Activated effector memory CD4-positive, alpha-beta T cell treated with anti-CD3 and anti-CD28 coated beads, Interleukin-2, amount 50 U/mL, for 16 hours (primary cell): ENCODE results near the gene RCAN1.

ENCODE experiments used
- DNase-seq: peaks from one replicate; pipeline ENCODE4 v3.0.0-alpha.2; 2020

RCAN1 gene

GRCh38 chr21:34598931-34599400 lies 15.9 kb downstream of the RCAN1 start:
- DNase-seq = no peak

GRCh38 chr21:34597406-34597805 lies 17.5 kb downstream of the RCAN1 start:
- no peak for DNase-seq

DNA sequence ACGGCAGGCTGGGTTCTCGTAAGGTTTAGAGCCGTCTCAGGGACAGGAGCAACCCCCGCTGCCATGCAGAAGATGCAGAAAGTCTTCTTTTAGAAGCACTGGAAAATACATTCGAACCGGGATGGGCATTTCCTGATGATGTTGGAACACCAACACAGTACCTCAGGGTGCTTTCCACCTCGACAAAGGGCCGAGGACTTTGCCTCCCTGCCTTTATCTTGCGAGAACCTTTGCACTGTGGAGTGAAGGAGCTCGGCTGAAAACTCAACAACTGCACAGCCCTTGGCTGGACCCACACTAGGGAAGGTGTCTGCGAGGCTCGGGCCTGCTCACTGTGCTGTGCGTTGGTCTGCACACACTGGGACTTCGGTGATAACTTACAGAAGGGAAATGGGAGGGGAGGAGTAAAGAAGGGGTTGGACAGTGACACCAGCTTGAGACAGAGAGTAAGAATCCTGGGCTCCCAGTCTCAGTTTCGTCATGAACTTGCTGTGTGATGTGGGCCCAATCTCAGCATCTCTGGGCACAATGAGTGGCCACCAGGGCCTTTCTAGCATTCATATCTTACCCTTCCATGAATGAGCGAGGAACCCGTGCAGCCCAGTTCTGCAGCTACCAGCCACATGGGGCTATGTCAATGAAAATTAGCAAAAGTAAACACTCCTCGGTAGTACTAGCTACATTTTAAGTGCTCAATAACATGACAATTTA lies 18.2 kb downstream of the RCAN1 start:
- DNase-seq = no peak

DNA sequence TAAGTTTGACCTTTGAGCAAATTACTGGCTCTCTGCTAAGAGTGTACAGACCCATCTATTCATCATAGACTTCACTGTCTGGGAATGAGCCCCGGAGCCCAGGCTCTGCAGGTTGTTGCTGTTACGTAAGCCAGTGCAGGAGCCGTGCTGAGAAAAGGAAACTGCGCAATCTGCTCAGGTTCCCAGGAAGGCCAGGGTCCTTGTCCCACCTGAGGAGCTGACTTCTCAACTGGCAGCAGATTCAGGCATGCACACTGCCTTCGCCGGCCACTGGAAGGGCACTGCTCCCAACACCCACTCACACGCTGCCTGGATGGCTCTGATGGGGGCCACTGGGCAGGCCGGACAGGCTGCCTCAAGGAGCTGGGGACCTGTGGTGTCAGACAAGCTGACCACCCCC lies 19.5 kb downstream of the RCAN1 start:
- DNase-seq = no peak

- no peak for DNase-seq
Observed at GRCh38 chr21:34594566-34595234, 20.2 kb downstream of the RCAN1 start.

- DNase-seq = no peak
Observed at GRCh38 chr21:34593954-34594531, 20.9 kb downstream of the RCAN1 start.

- DNase-seq = no peak
Observed at GRCh38 chr21:34593423-34593822, 21.5 kb downstream of the RCAN1 start.

DNA sequence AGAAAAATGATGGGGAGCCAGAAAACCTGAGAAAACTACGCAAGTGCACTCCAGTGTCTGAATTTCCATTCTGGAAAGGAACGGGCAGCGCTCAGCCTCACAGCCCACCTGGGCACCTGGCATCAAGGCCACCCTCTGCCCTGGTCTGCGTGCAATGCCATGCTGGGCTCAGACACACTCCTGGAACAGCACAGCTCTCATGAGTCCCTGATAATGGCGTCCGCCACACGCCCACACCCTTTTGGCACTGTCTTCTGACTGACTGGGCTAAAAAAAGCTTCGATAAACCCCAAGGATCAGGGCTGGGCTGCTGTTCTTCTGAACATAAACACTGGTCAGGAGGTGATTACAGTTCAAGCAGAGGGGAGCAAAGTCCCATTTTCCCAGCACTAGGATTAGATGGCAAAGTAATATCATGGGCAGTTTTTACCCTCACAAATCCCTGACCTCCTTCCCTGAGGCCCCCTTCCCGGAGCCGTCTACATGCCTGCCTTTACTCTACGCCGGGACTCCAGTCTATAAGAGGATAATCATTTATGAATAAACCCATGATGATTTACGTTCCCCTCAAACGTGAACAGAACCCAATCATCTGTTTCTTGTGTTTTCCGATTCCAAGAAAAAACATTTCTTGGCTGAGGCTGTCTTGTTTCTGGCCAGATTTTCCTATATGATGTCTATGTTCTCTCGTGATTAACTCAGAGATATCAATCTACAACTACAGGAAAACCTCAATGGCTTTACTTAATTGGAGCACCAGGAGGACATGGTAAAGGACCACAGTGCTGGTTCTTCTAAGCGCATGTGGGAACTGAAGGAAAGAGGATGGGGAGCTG lies 22.6 kb downstream of the RCAN1 start:
- DNase-seq = no peak

DNA sequence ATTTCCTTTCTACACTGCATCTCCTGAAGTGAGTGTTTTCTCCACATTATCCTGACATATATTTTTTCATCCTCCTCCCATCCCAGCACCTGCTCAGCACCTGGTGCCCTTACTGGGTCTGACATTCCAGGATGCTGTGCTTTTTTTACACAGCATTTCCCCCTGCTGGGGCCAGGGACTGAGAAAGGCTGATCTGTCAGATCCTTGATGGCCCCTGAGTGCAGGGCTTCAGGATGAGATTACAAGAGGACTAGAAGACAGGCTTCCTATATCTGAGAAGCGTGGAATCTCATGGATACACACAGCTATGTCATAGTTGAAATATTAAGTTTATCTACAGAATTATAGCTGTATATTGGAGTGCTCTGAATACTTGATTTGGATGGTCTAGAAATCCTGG lies 24.4 kb downstream of the RCAN1 start:
- DNase-seq = no peak

DNA sequence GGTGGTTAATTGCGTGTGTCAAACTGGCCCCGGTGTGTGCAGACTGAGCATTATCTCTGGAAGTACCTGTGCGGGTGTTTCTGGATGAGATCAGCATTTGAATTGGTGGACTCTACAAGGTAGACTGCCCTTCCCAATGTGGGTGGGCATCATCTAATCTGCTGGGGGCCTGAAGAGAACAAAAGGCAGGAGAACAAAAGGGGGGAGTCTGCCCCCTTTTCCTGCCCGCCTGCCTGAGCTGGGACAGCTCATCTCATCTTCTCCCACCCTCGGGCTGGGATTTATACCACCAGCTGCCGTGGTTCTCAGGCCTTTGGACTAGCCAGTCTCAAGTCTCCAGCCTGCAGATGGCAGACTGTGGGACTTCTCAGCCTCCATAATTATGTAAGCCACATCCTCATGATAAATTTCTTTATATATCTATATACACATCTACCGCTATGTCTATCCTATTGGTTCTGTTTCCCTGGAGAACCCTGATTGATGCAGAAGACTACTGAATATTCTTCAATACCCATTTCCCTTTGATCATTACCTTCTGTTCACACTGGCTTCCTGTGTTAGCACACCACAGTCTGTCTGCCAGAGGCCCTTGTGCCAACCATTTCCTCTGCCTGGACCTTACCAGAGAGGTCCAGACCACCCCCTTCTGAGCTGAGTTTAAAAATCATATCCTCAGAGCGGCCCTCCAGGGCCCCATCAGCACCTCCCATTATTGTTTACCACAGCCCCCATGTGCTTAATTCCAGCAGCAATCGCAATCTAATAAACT lies 25.2 kb downstream of the RCAN1 start:
- DNase-seq = no peak

- no peak for DNase-seq
Observed at GRCh38 chr21:34583926-34584563, 30.9 kb downstream of the RCAN1 start.

GRCh38 chr21:34582506-34583150 lies 32.3 kb downstream of the RCAN1 start:
- no peak for DNase-seq

GRCh38 chr21:34580181-34580700 lies 34.7 kb downstream of the RCAN1 start:
- DNase-seq = no peak

DNA sequence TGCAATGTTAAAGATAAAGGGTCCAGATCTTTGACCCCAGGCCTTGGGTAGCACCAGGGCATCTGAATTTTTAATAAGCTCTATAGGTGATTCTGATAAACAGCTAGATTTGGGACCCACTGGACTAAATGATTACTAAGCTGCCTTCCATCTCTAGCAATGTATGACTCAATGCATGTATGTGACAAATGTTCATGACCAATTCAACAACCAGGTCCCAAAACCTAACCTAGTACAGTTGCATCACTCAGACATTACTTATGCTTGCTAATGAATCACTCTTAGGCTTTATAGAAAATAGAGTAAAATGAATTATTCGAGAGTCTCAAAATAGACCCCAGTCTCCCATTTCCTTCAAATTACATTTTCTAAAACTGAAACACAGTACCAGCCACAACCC lies 35.5 kb downstream of the RCAN1 start:
- no peak for DNase-seq

- no peak for DNase-seq
Observed at GRCh38 chr21:34576041-34576511, 38.8 kb downstream of the RCAN1 start.

GRCh38 chr21:34574601-34575529 lies 40.0 kb downstream of the RCAN1 start:
- DNase-seq = no peak

DNA sequence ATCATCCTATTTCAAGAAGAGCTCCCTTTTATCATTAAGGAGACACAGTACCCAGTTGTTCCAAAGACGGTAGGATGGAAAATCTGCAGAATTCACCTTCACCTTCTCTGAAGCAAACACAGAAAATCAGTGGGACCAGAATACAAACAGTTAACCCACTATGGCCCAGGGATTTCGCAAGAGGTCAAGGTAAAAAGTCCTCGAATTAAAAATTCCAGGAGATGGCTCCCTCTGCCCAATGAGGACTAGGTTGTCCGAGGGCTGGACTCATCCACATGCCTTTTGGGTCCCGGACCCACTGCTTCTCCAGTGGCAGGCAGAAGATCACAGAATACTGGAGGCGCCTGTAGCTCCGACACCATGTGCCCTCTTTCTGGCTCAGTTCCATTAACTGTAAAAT lies 42.9 kb downstream of the RCAN1 start:
- DNase-seq = no peak

GRCh38 chr21:34570313-34570712 lies 44.6 kb downstream of the RCAN1 start:
- DNase-seq = no peak

DNA sequence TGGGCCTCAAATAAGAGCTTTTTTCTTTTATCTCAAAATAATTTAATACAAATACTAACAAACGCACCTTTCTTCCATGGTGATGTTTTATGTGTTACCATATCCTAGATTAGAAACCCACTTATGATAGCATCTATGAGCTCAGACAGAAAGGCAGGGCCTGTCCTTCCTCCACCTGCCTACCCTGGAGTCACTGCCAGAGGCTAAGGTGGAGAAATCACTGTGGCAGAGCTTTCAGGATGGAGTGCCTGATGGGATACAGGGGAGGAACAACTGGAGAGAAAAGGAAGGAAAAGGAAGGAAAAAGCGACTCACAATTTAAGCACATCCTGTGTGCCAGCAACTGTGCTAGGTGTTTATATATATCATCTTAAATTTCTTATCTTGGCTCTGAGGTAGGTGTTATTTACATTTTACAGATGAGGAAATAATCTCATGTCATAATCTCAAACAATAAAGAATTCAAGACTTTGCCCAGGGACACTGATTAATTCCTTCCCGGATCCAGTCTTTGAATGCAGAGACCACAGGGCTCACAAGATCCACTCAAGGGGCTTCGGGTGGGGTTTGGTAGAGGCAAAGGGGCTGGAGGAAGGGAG lies 45.4 kb downstream of the RCAN1 start:
- no peak for DNase-seq
